GM08714 (cell line): ENCODE results near the gene PCSK4.

Experiments
- H3K4me3 ChIP-seq: fragments of 200-500 bp; sonication (Bioruptor generic); 2 replicates; pipeline ENCODE4 v1.5.1; 2014; ENCODE audit warnings: mild to moderate bottlenecking, low read length, inconsistent platforms
- ZNF274 ChIP-seq: IDR thresholded peaks from 2 replicates; pipeline ENCODE4 v1.6.1; 2012; ENCODE audit warnings: mild to moderate bottlenecking, low read depth, low read length

Gene PCSK4

GRCh38 chr19:1468274-1468820, 21.8 kb downstream of the PCSK4 start:
- no peak for TF ChIP-seq ZNF274
- no peak overlapping the region for H3K4me3 ChIP-seq

- no peak overlapping the region for H3K4me3 ChIP-seq
- TF ChIP-seq ZNF274, result no peak
Measured at GRCh38 chr19:1467490-1468273, 22.5 kb downstream of the PCSK4 start.

GRCh38 chr19:1467215-1467489, 23.0 kb downstream of the PCSK4 start:
- no peak for TF ChIP-seq ZNF274
- H3K4me3 ChIP-seq, result no peak overlapping the region

- H3K4me3 ChIP-seq, result no peak overlapping the region
- no peak for TF ChIP-seq ZNF274
Measured at GRCh38 chr19:1466461-1467214, 23.5 kb downstream of the PCSK4 start.

GRCh38 chr19:1466018-1466460, 24.1 kb downstream of the PCSK4 start:
- H3K4me3 ChIP-seq, result no peak overlapping the region
- no peak for TF ChIP-seq ZNF274

- no peak overlapping the region for H3K4me3 ChIP-seq
- no peak for TF ChIP-seq ZNF274
Measured at GRCh38 chr19:1465191-1466016, 24.7 kb downstream of the PCSK4 start.

GRCh38 chr19:1461862-1462261, 28.3 kb downstream of the PCSK4 start:
- TF ChIP-seq ZNF274, result no peak
- H3K4me3 ChIP-seq, result no peak overlapping the region

- H3K4me3 ChIP-seq, result no peak overlapping the region
Measured at GRCh38 chr19:1460033-1460995, 29.8 kb downstream of the PCSK4 start.

GRCh38 chr19:1459479-1459878, 30.7 kb downstream of the PCSK4 start:
- TF ChIP-seq ZNF274, result no peak
- H3K4me3 ChIP-seq, result no peak overlapping the region

More at GRCh38 chr19:1460033-1460995, 29.8 kb downstream of the PCSK4 start:
- TF ChIP-seq ZNF274, result no peak

GRCh38 chr19:1457892-1458291, 32.3 kb downstream of the PCSK4 start:
- no peak for TF ChIP-seq ZNF274
- no peak overlapping the region for H3K4me3 ChIP-seq

GRCh38 chr19:1457031-1457739, 33.0 kb downstream of the PCSK4 start:
- no peak overlapping the region for H3K4me3 ChIP-seq
- no peak for TF ChIP-seq ZNF274

GRCh38 chr19:1456121-1456900, 33.8 kb downstream of the PCSK4 start:
- no peak overlapping the region for H3K4me3 ChIP-seq
- TF ChIP-seq ZNF274, result no peak
